NCI-H1105 (cell line): ENCODE data around the gene ALPK1.
A peak's percentile ranks its signal among the peaks of the same experiment; 100 is the strongest.
"Not testable (repeated sequence)": the region's sequence is repeated elsewhere in the genome, so short reads cannot be mapped to it uniquely, and the experiment has no call there.

Experiments used
- DNase-seq: peaks from one replicate; lab custom pipeline; 2025; lab: John Stamatoyannopoulos, UW

ALPK1 gene

DNA sequence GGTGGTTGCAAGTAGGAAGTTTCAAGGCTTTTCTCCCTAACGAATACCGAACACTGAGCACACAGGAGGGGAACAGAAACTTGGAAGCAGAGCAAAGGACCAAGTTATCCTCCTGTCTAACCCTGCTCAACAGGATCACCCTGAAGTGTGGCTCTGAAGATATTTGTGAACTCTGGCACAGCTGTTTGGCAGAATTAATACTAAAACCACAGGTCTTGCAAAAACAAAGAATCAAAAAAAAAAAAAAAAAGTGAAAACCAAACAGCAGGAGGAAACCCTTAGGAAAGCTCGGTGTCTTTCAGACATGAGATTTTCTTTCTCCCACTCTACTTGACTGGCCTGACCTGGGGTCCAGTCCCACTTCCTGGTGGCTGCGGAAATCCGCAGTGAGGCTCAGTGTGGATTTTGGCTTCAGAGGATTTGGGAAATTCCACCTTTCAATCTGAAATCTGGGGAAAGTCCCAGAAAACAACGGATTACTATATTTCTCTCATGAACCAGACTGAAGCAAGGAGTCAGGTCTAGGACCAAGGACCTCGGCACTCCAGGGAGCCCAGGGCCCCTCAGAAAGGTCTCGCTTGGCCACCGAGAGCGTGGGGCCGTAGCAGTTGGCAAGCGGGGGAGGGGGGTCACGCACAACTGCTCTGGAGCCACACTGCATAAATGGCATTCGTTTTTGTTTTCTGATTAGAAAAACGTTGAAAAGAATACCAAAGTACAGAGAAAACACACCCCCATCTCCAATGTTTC, 12.3 kb upstream of the ALPK1 start:
- DNase-seq = no peak

GRCh38 chr4:112287258-112287989, 9.7 kb upstream of the ALPK1 start:
- no peak for DNase-seq

DNA sequence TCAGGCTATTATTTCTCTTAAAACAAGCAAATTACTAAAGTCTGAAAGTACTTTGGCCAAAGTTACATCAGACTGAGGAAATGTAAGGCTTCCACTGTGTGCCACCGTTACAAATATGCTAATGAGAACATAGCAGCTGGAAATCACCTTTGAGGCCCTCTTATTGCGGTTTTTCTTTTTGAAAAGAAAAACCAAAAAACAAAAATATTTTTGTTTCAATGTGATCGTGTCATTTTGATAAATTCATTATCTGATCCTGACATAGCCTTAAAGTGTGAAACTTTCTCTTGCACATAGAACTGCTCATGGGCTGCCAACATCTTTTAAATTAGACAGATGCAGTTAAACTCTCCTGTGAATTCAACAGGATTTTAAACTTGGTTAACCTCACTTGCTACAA, 8.7 kb upstream of the ALPK1 start:
- no peak for DNase-seq

- no peak for DNase-seq
Observed at GRCh38 chr4:112289407-112290253, 7.5 kb upstream of the ALPK1 start.

GRCh38 chr4:112290341-112290740, 6.8 kb upstream of the ALPK1 start:
- no peak for DNase-seq

- DNase-seq = no peak
Observed at GRCh38 chr4:112299721-112300120, 2.6 kb downstream of the ALPK1 start.

DNA sequence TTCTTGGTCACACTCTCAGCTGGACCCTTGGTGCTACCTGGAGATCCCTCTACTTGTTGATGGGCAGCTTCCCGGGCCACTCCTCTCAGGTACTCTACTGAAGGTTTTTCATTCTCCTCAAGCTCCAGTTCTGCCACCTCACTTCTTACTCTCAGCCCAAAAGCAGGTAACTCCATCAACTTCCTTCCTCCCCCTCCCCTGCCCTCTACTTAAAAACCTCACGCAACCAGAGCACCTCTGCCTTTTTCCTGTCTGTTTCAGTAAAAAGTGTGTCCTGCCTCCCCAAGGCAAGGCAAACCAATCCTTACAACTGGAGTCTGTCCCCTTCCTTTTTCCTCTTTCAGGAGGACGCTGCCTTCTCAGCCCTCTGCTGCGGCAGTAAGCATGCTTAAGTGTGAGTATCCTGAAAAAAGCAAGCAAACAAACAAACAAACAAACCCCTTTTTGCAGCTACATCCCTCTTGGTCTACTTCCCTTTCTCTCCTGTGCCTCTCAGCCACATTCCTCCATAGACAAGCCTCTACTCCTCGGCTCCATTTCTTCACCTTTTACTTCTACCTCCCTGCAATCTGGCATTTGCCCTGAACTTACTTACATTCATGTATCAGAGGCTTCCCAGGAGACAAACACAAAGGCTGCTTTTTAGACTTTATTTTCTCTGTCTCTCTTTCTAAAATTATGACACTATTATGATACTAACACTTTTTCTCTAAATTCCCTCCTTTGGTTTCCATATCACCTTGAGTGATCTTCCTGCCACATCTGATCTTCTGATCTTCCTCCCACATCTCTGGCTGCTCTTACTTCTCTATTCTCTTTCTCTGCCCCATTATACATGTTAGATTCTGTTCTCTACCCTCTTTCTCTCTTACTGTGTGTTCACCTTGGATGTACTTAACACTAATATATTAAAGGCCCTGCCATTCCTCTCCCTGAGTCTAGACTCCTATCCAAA, 5.4 kb downstream of the ALPK1 start:
- DNase-seq = no peak

DNA sequence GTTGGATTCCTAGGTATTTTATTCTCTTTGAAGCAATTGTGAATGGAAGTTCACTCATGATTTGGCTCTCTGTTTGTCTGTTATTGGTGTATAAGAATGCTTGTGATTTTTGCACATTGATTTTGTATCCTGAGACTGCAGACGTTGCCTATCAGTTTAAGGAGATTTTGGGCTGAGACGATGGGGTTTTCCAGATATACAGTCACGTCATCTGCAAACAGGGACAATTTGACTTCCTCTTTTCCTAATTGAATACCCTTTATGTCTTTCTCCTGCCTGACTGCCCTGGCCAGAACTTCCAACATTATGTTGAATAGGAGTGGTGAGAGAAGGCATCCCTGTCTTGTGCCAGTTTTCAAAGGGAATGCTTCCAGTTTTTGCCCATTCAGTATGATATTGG, 8.3 kb downstream of the ALPK1 start:
- DNase-seq = not testable (repeated sequence)

GRCh38 chr4:112309263-112309791, 12.2 kb downstream of the ALPK1 start:
- DNase-seq = peak; percentile 17

- DNase-seq = no peak
Observed at GRCh38 chr4:112311516-112311915, 14.3 kb downstream of the ALPK1 start.

- DNase-seq = no peak
Observed at GRCh38 chr4:112312610-112313239, 15.6 kb downstream of the ALPK1 start.

DNA sequence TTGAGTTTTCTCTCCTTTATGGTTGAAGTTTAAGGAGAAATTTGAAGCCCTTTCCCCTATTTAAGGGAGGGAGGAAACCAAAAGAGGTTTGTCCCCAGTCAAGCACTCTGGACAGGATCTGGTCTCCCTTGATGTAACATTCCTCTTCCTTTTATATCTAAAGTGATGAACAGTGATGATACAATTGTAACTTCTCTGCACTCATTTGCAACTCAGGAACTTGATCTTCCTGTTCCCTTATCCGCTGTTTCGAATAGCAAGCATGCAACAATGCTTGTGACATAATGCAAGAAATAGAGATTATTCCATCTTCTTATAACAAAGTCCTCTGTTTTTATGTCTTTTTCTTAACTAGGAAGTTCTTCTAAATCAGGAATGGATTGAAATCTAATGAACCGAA, 18.3 kb downstream of the ALPK1 start:
- no peak for DNase-seq

DNA sequence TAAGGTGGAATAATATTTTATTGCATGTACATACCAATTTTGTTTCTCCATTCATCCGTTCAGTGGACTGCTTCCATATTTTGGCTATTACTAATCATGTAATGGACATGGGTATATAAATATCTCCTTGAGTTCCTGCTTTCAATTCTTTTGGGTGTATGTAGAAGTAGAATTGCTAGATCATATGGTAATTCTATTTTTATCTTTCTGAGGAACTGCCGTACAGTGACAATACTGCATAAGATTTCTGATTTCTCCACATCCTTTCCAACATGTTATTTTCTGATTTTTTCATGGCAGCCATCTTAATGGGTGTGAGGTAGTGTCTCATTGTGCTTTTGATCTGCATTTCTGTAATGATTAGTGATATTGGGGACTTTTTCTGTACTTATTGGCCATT, 19.2 kb downstream of the ALPK1 start:
- no peak for DNase-seq

GRCh38 chr4:112318239-112319142, 21.3 kb downstream of the ALPK1 start:
- DNase-seq = no peak

GRCh38 chr4:112321776-112322684, 24.9 kb downstream of the ALPK1 start:
- DNase-seq = peak; percentile 12

GRCh38 chr4:112322866-112323265, 25.7 kb downstream of the ALPK1 start:
- no peak for DNase-seq

DNA sequence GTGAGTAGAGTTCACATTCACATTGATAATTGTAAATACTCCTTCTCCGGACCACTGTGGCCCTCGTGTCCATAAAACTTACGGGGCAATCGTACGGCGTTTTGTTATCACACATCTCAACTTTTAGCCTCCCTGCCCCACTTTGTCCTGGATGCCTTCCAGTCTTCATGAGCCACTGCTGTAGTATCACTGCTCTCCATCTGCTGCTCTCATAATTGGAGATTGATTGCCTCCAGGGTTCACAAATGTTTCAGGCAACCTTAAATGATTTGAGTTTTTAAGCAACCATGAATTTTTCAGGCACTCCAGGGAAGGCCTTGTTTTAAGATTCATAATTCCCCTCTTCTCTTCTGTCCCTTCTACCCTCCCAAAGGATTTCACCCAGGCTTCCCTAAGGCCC, 28.4 kb downstream of the ALPK1 start:
- no peak for DNase-seq

GRCh38 chr4:112327965-112328733, 31.0 kb downstream of the ALPK1 start:
- peak; percentile 18 for DNase-seq
